ENCODE results near the gene SPRR4. TPM values are rescaled to one million over a fixed set of nuclear protein-coding genes. Genes with fewer than 3 reads are reported as not detected.

SPRR4 gene
- total RNA-seq, 1 experiment from 2014 or later = not detected

DNA sequence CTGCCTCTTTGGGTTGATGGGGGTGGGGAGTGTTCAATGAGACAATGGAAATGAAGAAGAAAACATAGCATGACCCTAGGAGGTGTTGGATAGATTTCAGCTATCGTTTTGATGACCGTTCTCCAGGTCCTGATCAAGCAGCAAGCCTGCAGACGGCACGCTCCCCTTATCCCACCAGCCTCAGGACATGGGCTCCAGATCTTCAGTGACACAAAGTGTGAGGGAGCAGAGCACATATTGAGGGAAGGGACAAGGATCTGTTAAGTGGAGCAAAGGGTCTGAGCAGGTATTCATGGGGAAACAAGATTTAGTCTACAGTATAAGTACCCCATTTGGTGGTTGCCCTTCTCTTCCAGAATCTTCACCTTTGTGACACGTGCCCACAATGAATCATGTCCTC is 18.7 kb upstream of the SPRR4 start:
- H3K79me2 ChIP-seq (ENCODE audit: low read length) = no peaks in the 10 kb centered on the region
- BruUV-seq (replicated peaks) = no TSS peak
- ChIA-PET POLR2A (ENCODE audit: unreplicated experiment) (no interaction called here), CTCF (no interaction called here)
- peaks cover 50% of the 10 kb centered on the region for H3K27me3 ChIP-seq (ENCODE audit: low read length)
- H4K20me1 ChIP-seq (ENCODE audit: low read length) = no peaks in the 10 kb centered on the region
- no peaks in the 10 kb centered on the region for H3K36me3 ChIP-seq (ENCODE audit: low read depth, low read length)
- no peak overlapping the region for H2AFZ ChIP-seq (ENCODE audit: low read length)
- ATAC-seq = no peak
- no peak for DNase-seq
- no peaks in the 10 kb centered on the region for H3K9me3 ChIP-seq (ENCODE audit: low read length)
- H3F3A ChIP-seq (ENCODE audit: low read length, unreplicated experiment) = no peaks in the 10 kb centered on the region
- H3K4me1 ChIP-seq (ENCODE audit: insufficient read depth, low read length) = peaks cover 6% of the 10 kb centered on the region
- H3K9ac ChIP-seq (ENCODE audit: low read length) = no peak overlapping the region
- H3K4me3 ChIP-seq (ENCODE audit: low read length) = no peak overlapping the region
- H3K27ac ChIP-seq (ENCODE audit: low read length) = no peak overlapping the region
- no peaks in the 10 kb centered on the region for H3K9me2 ChIP-seq (replicated peaks; ENCODE audit: low read length)
- intact Hi-C loops (cut with micrococcal nuclease) = no loop called here
- H3K4me2 ChIP-seq (ENCODE audit: low read length) = no peak overlapping the region
- no peak for TF ChIP-seq EZH2phosphoT487 (IDR thresholded peaks at IDR 0.05; ENCODE audit: borderline replicate concordance, low read length)
- TF ChIP-seq CTCF (conservative IDR thresholded peaks at IDR 0.05; ENCODE audit: low read depth, low read length) = no peak
- no peak for TF ChIP-seq EZH2 (IDR thresholded peaks at IDR 0.05; ENCODE audit: low read length, unreplicated experiment)

DNA sequence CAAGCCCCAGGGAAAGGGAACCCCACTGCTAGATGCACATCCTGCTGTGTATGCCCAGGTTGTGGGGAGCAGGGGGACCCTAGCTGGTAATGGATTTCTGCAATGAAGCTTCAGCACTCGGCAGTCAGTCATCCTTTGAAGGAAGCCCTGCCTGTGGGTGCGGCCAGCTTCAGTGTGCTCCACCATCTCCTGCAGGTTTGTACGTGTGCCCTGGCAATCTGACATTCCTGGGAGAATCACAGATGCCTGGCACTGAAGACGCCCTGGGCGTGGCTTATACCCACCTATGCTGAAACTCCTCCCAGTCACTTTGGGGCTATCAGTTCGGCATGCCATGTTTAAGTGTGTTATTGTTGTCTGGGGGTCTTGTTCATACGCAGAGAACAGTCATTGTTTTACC is 16.7 kb upstream of the SPRR4 start:
- Histone ChIP-seq H3F3A (ENCODE audit: low read length, unreplicated experiment) (no peaks in the 10 kb centered on the region), H3K36me3 (ENCODE audit: low read depth, low read length) (no peaks in the 10 kb centered on the region), H3K9ac (ENCODE audit: low read length) (no peak overlapping the region), H2AFZ (ENCODE audit: low read length) (no peak overlapping the region), H3K4me1 (ENCODE audit: insufficient read depth, low read length) (peaks cover 6% of the 10 kb centered on the region), H3K9me2 (replicated peaks; ENCODE audit: low read length) (no peaks in the 10 kb centered on the region), H3K79me2 (ENCODE audit: low read length) (no peaks in the 10 kb centered on the region), H3K4me3 (ENCODE audit: low read length) (no peak overlapping the region), H3K27ac (ENCODE audit: low read length) (no peak overlapping the region), H3K9me3 (ENCODE audit: low read length) (no peaks in the 10 kb centered on the region), H3K4me2 (ENCODE audit: low read length) (peak overlapping the region; percentile 38; the same call in 1 of the 2 replicates), H3K27me3 (ENCODE audit: low read length) (peaks cover 35% of the 10 kb centered on the region), H4K20me1 (ENCODE audit: low read length) (no peaks in the 10 kb centered on the region)
- no peak for TF ChIP-seq EZH2phosphoT487 (IDR thresholded peaks at IDR 0.05; ENCODE audit: borderline replicate concordance, low read length)
- TF ChIP-seq EZH2 (IDR thresholded peaks at IDR 0.05; ENCODE audit: low read length, unreplicated experiment) = no peak
- TF ChIP-seq CTCF (conservative IDR thresholded peaks at IDR 0.05; ENCODE audit: low read depth, low read length) = no peak
- ChIA-PET POLR2A (ENCODE audit: unreplicated experiment) (no interaction called here), CTCF (no interaction called here)
- ATAC-seq (no peak), DNase-seq (no peak)
- no TSS peak for BruUV-seq (replicated peaks)
- intact Hi-C loops (cut with micrococcal nuclease) = no loop called here

DNA sequence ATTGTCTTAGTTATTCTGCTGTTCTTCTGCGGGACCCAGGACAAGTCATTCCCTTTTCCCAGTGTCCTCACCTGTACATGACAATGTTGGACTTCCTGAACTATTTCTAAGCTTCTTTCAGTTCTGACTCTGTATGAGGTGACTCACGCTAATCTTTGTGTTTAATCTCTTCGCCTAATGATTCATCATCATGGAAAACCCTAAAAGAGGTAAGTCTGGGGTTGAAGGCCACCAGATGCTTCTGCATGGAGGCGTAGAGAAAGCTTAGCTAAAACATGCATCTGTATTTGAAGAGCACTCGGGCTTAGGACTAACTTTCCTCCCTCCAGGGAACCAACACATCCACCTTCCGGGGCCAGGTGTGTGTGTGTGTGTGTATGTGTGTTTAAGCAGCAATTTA is 16.0 kb upstream of the SPRR4 start:
- ATAC-seq = peak; percentile 29; the same call in 1 of the 2 replicates
- ChIA-PET CTCF (no interaction called here), POLR2A (ENCODE audit: unreplicated experiment) (no interaction called here)
- peaks cover 37% of the 10 kb centered on the region for H3K27me3 ChIP-seq (ENCODE audit: low read length)
- H3F3A ChIP-seq (ENCODE audit: low read length, unreplicated experiment) = no peaks in the 10 kb centered on the region
- H3K36me3 ChIP-seq (ENCODE audit: low read depth, low read length) = no peaks in the 10 kb centered on the region
- H2AFZ ChIP-seq (ENCODE audit: low read length) = no peak overlapping the region
- DNase-seq = peak; percentile 86
- H3K4me2 ChIP-seq (ENCODE audit: low read length) = peak overlapping the region; percentile 38
- peaks cover 6% of the 10 kb centered on the region for H3K4me1 ChIP-seq (ENCODE audit: insufficient read depth, low read length)
- no peak overlapping the region for H3K27ac ChIP-seq (ENCODE audit: low read length)
- intact Hi-C loops (cut with micrococcal nuclease) = no loop called here
- H3K79me2 ChIP-seq (ENCODE audit: low read length) = no peaks in the 10 kb centered on the region
- BruUV-seq (replicated peaks) = no TSS peak
- no peaks in the 10 kb centered on the region for H3K9me3 ChIP-seq (ENCODE audit: low read length)
- no peaks in the 10 kb centered on the region for H3K9me2 ChIP-seq (replicated peaks; ENCODE audit: low read length)
- TF ChIP-seq EZH2 (IDR thresholded peaks at IDR 0.05; ENCODE audit: low read length, unreplicated experiment) (no peak), EZH2phosphoT487 (IDR thresholded peaks at IDR 0.05; ENCODE audit: borderline replicate concordance, low read length) (no peak), CTCF (conservative IDR thresholded peaks at IDR 0.05; ENCODE audit: low read depth, low read length) (no peak)
- H4K20me1 ChIP-seq (ENCODE audit: low read length) = no peaks in the 10 kb centered on the region
- H3K4me3 ChIP-seq (ENCODE audit: low read length) = no peak overlapping the region
- H3K9ac ChIP-seq (ENCODE audit: low read length) = no peak overlapping the region

Measured in PC-3 (cell line).